Measurements from ENCODE around the gene DLG2. TPM values are rescaled to one million over a fixed set of nuclear protein-coding genes. Genes with fewer than 3 reads are reported as not detected.

The DLG2 gene
- total and polyA plus RNA-seq, 9 of the 15 experiments (the other 6 are each of a cell fraction or from before 2014, with no cell fraction given): 0.52 to 1.6 (median 0.95) TPM

DNA sequence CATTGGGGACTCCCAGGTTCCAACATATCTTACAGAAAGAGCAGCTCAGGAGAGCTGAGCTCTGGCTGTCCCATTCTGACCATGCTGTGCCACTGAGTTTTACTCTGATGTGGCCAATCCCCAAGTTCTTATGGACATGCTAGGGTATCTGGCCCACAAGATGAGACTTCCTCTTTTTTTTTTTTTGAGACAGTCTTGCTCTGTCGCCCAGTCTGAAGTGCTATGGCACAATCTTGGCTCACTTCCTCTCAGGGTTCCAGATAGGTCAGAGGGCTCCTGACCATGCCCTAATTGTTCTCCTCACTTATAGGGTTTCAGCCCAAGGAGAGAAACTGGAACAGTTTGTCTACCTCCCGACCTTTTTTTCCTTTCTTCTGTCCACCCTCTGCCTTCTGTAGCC is 2188.7 kb downstream of the DLG2 start:
- 0% methylated on average over 2 of the region's 2 CpGs for WGBS (ENCODE audit: insufficient coverage, low coverage, missing lambda C conversion rate)
- no TSS peak for BruUV-seq (replicated peaks)
- FAIRE-seq (no peak), ATAC-seq (no peak), DNase-seq (ENCODE audit: extremely low read depth in 1 of 4, low spot score in 3 of 4) (no peak)
- H2AFZ ChIP-seq (ENCODE audit: low read depth, low read length): no peak overlapping the region
- H4K20me1 ChIP-seq (replicated peaks; ENCODE audit: control insufficient read depth, insufficient read depth, low read length): no peaks in the 10 kb centered on the region
- ChIA-PET POLR2A (no interaction called here), CTCF (ENCODE audit: low intra/inter-chr PET ratio) (no interaction called here)
- H3K4me2 ChIP-seq (ENCODE audit: insufficient read depth, low read length): no peak overlapping the region
- H3K4me3 ChIP-seq: no peak overlapping the region
- no peaks in the 10 kb centered on the region; a peak in 2 of 5 replicates for H3K27me3 ChIP-seq (ENCODE audit: control insufficient read depth in 2 of 2, insufficient read depth in 2 of 2, low read length in 2 of 2)
- intact Hi-C loops (cut with micrococcal nuclease): no loop called here
- no peaks in the 10 kb centered on the region for H3K9me1 ChIP-seq (ENCODE audit: control insufficient read depth, insufficient read depth, low read length)
- no peaks in the 10 kb centered on the region for H3K79me2 ChIP-seq (ENCODE audit: control insufficient read depth, insufficient read depth, low read length)
- no peaks in the 10 kb centered on the region for H3K4me1 ChIP-seq (replicated peaks in 1 of 2; ENCODE audit: control insufficient read depth in 2 of 2, insufficient read depth in 2 of 2, low read length in 2 of 2)
- no peak for TF ChIP-seq ZNF174 (CRISPR knock-in tag; IDR thresholded peaks at IDR 0.05)
- TF ChIP-seq SPI1 (IDR thresholded peaks at IDR 0.05; ENCODE audit: borderline replicate concordance, low read depth, low read length): peak; percentile 74
- no peak overlapping the region for H3K27ac ChIP-seq (ENCODE audit: extremely low read depth, low read depth, low read length)
- in situ Hi-C loops (cut with MboI): no loop called here
- H3K36me3 ChIP-seq (ENCODE audit: control insufficient read depth, insufficient read depth, low read length): no peaks in the 10 kb centered on the region
- H3K9ac ChIP-seq (ENCODE audit: insufficient read depth in 1 of 2, low read depth in 2 of 2, low read length in 2 of 2): no peak overlapping the region
- H3K9me3 ChIP-seq (replicated peaks; ENCODE audit: control insufficient read depth, insufficient read depth, low read depth, low read length): no peaks in the 10 kb centered on the region

DNA sequence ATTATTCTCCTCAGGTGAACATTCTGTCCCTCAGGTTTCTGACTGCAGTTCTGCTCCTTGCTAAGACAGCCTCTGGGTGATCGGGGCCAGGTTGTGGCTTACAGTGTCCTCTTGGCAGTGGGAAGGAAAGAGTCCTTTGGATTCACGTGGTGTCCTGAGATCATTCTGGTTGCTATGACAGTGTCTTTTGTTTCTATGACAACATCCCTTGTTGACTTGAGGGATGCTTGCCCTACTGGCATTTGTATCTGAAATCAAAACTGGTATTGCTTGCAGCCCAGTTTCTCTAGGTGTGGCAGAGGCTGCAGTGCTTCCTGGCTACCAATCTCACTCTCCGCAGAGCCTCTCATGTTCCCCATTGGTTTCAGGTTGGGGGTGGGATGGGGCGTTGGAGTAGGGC is 2189.2 kb downstream of the DLG2 start:
- CTCF ChIA-PET (ENCODE audit: low intra/inter-chr PET ratio): no interaction called here
- no peak for ATAC-seq
- intact Hi-C loops (cut with micrococcal nuclease) (no loop called here), in situ Hi-C loops (cut with MboI) (no loop called here)
- BruUV-seq (replicated peaks): no TSS peak
- H3K27me3 ChIP-seq (ENCODE audit: control insufficient read depth in 2 of 2, insufficient read depth in 2 of 2, low read length in 2 of 2): no peaks in the 10 kb centered on the region; a peak in 2 of 5 replicates
- POLR2A ChIA-PET: no interaction called here
- TF ChIP-seq GABPB1 (CRISPR knock-in tag; IDR thresholded peaks at IDR 0.05): no peak
- TF ChIP-seq RFX1 (IDR thresholded peaks at IDR 0.05): peak; percentile 75
- H3K4me1 ChIP-seq (replicated peaks in 1 of 2; ENCODE audit: control insufficient read depth in 2 of 2, insufficient read depth in 2 of 2, low read length in 2 of 2): no peaks in the 10 kb centered on the region
- no peak overlapping the region for H3K4me2 ChIP-seq (ENCODE audit: insufficient read depth, low read length)
- H3K79me2 ChIP-seq (ENCODE audit: control insufficient read depth, insufficient read depth, low read length): no peaks in the 10 kb centered on the region
- H3K9me3 ChIP-seq (replicated peaks; ENCODE audit: control insufficient read depth, insufficient read depth, low read depth, low read length): no peaks in the 10 kb centered on the region
- no peaks in the 10 kb centered on the region for H4K20me1 ChIP-seq (replicated peaks; ENCODE audit: control insufficient read depth, insufficient read depth, low read length)
- H3K9me1 ChIP-seq (ENCODE audit: control insufficient read depth, insufficient read depth, low read length): no peaks in the 10 kb centered on the region
- no peak for FAIRE-seq
- 3% methylated on average over 4 of the region's 4 CpGs for WGBS (ENCODE audit: insufficient coverage, low coverage, missing lambda C conversion rate)
- DNase-seq (ENCODE audit: extremely low read depth in 1 of 4, low spot score in 3 of 4): no peak
- no peaks in the 10 kb centered on the region for H3K36me3 ChIP-seq (ENCODE audit: control insufficient read depth, insufficient read depth, low read length)
- no peak overlapping the region for H3K9ac ChIP-seq (ENCODE audit: insufficient read depth in 1 of 2, low read depth in 2 of 2, low read length in 2 of 2)
- no peak overlapping the region for H3K27ac ChIP-seq (ENCODE audit: extremely low read depth, low read depth, low read length)
- H3K4me3 ChIP-seq: no peak overlapping the region
- no peak overlapping the region for H2AFZ ChIP-seq (ENCODE audit: low read depth, low read length)

Measured in K562 (cell line).